Dendritic cell treated with granulocyte-macrophage colony-stimulating factor and Interleukin-4, amounts not matched to agents 40 ng/mL and 50 ng/mL, for 4 days (primary cell): ENCODE results near the gene ARHGAP36.

Experiments
- H3K27ac Mint-ChIP-seq: one replicate; pipeline ENCODE4 v1.8.0; 2022; ENCODE audit warnings: mild to moderate bottlenecking, mixed read lengths
- H3K27me3 Mint-ChIP-seq: one replicate; pipeline ENCODE4 v1.8.0; 2022; ENCODE audit warnings: mild to moderate bottlenecking, mixed read lengths
- H3K36me3 Mint-ChIP-seq: one replicate; pipeline ENCODE4 v1.8.0; 2022; ENCODE audit warnings: low read depth, mixed read lengths
- H3K4me1 Mint-ChIP-seq: one replicate; pipeline ENCODE4 v1.8.0; 2022; ENCODE audit warnings: low read depth, mixed read lengths
- H3K4me3 Mint-ChIP-seq: one replicate; pipeline ENCODE4 v1.8.0; 2022; ENCODE audit warnings: mild to moderate bottlenecking, moderate library complexity, mixed read lengths
- H3K9me3 Mint-ChIP-seq: one replicate; pipeline ENCODE4 v1.8.0; 2022; ENCODE audit warnings: mixed read lengths
- intact Hi-C: fragments of 100-400 bp; cut with micrococcal nuclease; formaldehyde crosslinking; loops from one replicate; pipeline ENCODE4 v1.15.0; 2022

Gene ARHGAP36

GRCh38 chrX:131058136-131058868 lies at the start of gene ARHGAP36:
Gene ARHGAP36, plus strand, starts transcription at chrX:131058346. Its CDS starts 23,320 bp downstream, at chrX:131081666.
- H3K4me3 Mint-ChIP-seq = no peak within 1 kb of the TSS
- H3K36me3 Mint-ChIP-seq = no peaks in the 10 kb centered on the region
- no peak within 1 kb of the TSS for H3K27ac Mint-ChIP-seq
- H3K9me3 Mint-ChIP-seq = no peaks in the 10 kb centered on the region
- intact Hi-C loops = no loop called here
- H3K27me3 Mint-ChIP-seq = peaks cover 31% of the 10 kb centered on the region
- H3K4me1 Mint-ChIP-seq = no peaks in the 10 kb centered on the region

- no peak overlapping the region for H3K4me3 Mint-ChIP-seq
- intact Hi-C loops = no loop called here
- no peak overlapping the region for H3K27ac Mint-ChIP-seq
- no peaks in the 10 kb centered on the region for H3K9me3 Mint-ChIP-seq
- H3K4me1 Mint-ChIP-seq = no peaks in the 10 kb centered on the region
- no peaks in the 10 kb centered on the region for H3K27me3 Mint-ChIP-seq
- H3K36me3 Mint-ChIP-seq = no peaks in the 10 kb centered on the region
Observed at GRCh38 chrX:131010186-131010585, 48.0 kb upstream of the ARHGAP36 start.

- no peaks in the 10 kb centered on the region for H3K27me3 Mint-ChIP-seq
- H3K9me3 Mint-ChIP-seq = peaks cover 8% of the 10 kb centered on the region
- intact Hi-C loops = no loop called here
- no peaks in the 10 kb centered on the region for H3K36me3 Mint-ChIP-seq
- no peak overlapping the region for H3K27ac Mint-ChIP-seq
- no peak overlapping the region for H3K4me3 Mint-ChIP-seq
- no peaks in the 10 kb centered on the region for H3K4me1 Mint-ChIP-seq
Observed at GRCh38 chrX:131025336-131025735, 32.8 kb upstream of the ARHGAP36 start.

- H3K4me1 Mint-ChIP-seq = no peaks in the 10 kb centered on the region
- no peak overlapping the region for H3K27ac Mint-ChIP-seq
- H3K9me3 Mint-ChIP-seq = no peaks in the 10 kb centered on the region
- H3K36me3 Mint-ChIP-seq = no peaks in the 10 kb centered on the region
- peaks cover 1% of the 10 kb centered on the region for H3K27me3 Mint-ChIP-seq
- no peak overlapping the region for H3K4me3 Mint-ChIP-seq
- intact Hi-C loops = no loop called here
Observed at GRCh38 chrX:131032354-131033230, 25.6 kb upstream of the ARHGAP36 start.

- Mint-ChIP-seq H3K9me3 (no peaks in the 10 kb centered on the region), H3K27ac (no peak overlapping the region), H3K4me3 (no peak overlapping the region), H3K27me3 (peaks cover 1% of the 10 kb centered on the region), H3K36me3 (no peaks in the 10 kb centered on the region), H3K4me1 (no peaks in the 10 kb centered on the region)
- intact Hi-C loops = no loop called here
Observed at GRCh38 chrX:131034063-131034462, 24.1 kb upstream of the ARHGAP36 start.

- no peaks in the 10 kb centered on the region for H3K36me3 Mint-ChIP-seq
- intact Hi-C loops = no loop called here
- no peak overlapping the region for H3K4me3 Mint-ChIP-seq
- H3K4me1 Mint-ChIP-seq = no peaks in the 10 kb centered on the region
- H3K9me3 Mint-ChIP-seq = no peaks in the 10 kb centered on the region
- no peak overlapping the region for H3K27ac Mint-ChIP-seq
- H3K27me3 Mint-ChIP-seq = peaks cover 6% of the 10 kb centered on the region
Observed at GRCh38 chrX:131040781-131041180, 17.4 kb upstream of the ARHGAP36 start.

GRCh38 chrX:131041667-131042066 lies 16.5 kb upstream of the ARHGAP36 start:
- H3K4me1 Mint-ChIP-seq = no peaks in the 10 kb centered on the region
- intact Hi-C loops = no loop called here
- no peaks in the 10 kb centered on the region for H3K9me3 Mint-ChIP-seq
- no peak overlapping the region for H3K4me3 Mint-ChIP-seq
- no peaks in the 10 kb centered on the region for H3K36me3 Mint-ChIP-seq
- no peak overlapping the region for H3K27ac Mint-ChIP-seq
- H3K27me3 Mint-ChIP-seq = peaks cover 6% of the 10 kb centered on the region

- Mint-ChIP-seq H3K36me3 (no peaks in the 10 kb centered on the region), H3K9me3 (no peaks in the 10 kb centered on the region), H3K27ac (no peak overlapping the region), H3K27me3 (peaks cover 5% of the 10 kb centered on the region), H3K4me3 (no peak overlapping the region), H3K4me1 (no peaks in the 10 kb centered on the region)
- intact Hi-C loops = no loop called here
Observed at GRCh38 chrX:131045726-131046125, 12.4 kb upstream of the ARHGAP36 start.

- no peaks in the 10 kb centered on the region for H3K36me3 Mint-ChIP-seq
- H3K27ac Mint-ChIP-seq = no peak overlapping the region
- intact Hi-C loops = no loop called here
- no peak overlapping the region for H3K4me3 Mint-ChIP-seq
- H3K27me3 Mint-ChIP-seq = peaks cover 5% of the 10 kb centered on the region
- no peaks in the 10 kb centered on the region for H3K4me1 Mint-ChIP-seq
- no peaks in the 10 kb centered on the region for H3K9me3 Mint-ChIP-seq
Observed at GRCh38 chrX:131046596-131046995, 11.6 kb upstream of the ARHGAP36 start.

GRCh38 chrX:131047180-131047579 lies 11.0 kb upstream of the ARHGAP36 start:
- H3K4me1 Mint-ChIP-seq = no peaks in the 10 kb centered on the region
- H3K4me3 Mint-ChIP-seq = no peak overlapping the region
- intact Hi-C loops = no loop called here
- peaks cover 5% of the 10 kb centered on the region for H3K27me3 Mint-ChIP-seq
- no peaks in the 10 kb centered on the region for H3K36me3 Mint-ChIP-seq
- no peaks in the 10 kb centered on the region for H3K9me3 Mint-ChIP-seq
- H3K27ac Mint-ChIP-seq = no peak overlapping the region

GRCh38 chrX:131053076-131053475 lies 5.1 kb upstream of the ARHGAP36 start:
- Mint-ChIP-seq H3K36me3 (no peaks in the 10 kb centered on the region), H3K27ac (no peak overlapping the region), H3K4me1 (no peaks in the 10 kb centered on the region), H3K4me3 (no peak overlapping the region), H3K9me3 (no peaks in the 10 kb centered on the region), H3K27me3 (peaks cover 8% of the 10 kb centered on the region)
- intact Hi-C loops = no loop called here

- peaks cover 24% of the 10 kb centered on the region for H3K27me3 Mint-ChIP-seq
- H3K9me3 Mint-ChIP-seq = no peaks in the 10 kb centered on the region
- H3K27ac Mint-ChIP-seq = no peak overlapping the region
- H3K36me3 Mint-ChIP-seq = no peaks in the 10 kb centered on the region
- no peak overlapping the region for H3K4me3 Mint-ChIP-seq
- intact Hi-C loops = no loop called here
- H3K4me1 Mint-ChIP-seq = no peaks in the 10 kb centered on the region
Observed at GRCh38 chrX:131054906-131055305, 3.2 kb upstream of the ARHGAP36 start.

GRCh38 chrX:131057706-131058105 lies 440 bp upstream of the ARHGAP36 start:
- no peak overlapping the region for H3K4me3 Mint-ChIP-seq
- no peaks in the 10 kb centered on the region for H3K9me3 Mint-ChIP-seq
- H3K4me1 Mint-ChIP-seq = no peaks in the 10 kb centered on the region
- H3K27me3 Mint-ChIP-seq = peaks cover 30% of the 10 kb centered on the region
- intact Hi-C loops = no loop called here
- no peak overlapping the region for H3K27ac Mint-ChIP-seq
- H3K36me3 Mint-ChIP-seq = no peaks in the 10 kb centered on the region

- Mint-ChIP-seq H3K27ac (no peak overlapping the region), H3K36me3 (no peaks in the 10 kb centered on the region), H3K4me3 (no peak overlapping the region), H3K27me3 (peaks cover 32% of the 10 kb centered on the region), H3K4me1 (no peaks in the 10 kb centered on the region), H3K9me3 (no peaks in the 10 kb centered on the region)
- intact Hi-C loops = no loop called here
Observed at GRCh38 chrX:131059246-131059645, 1.1 kb downstream of the ARHGAP36 start.
